Common myeloid progenitor, CD34-positive (primary cell): ENCODE results near the gene RBM47.
A peak's percentile ranks its signal among the peaks of the same experiment; 100 is the strongest.
"Not testable (repeated sequence)": the region's sequence is repeated elsewhere in the genome, so short reads cannot be mapped to it uniquely, and the experiment has no call there.

Experiments
- CTCF ChIA-PET: fragments of 350-600 bp; sonication (Branson Sonifier 250); formaldehyde crosslinking; loops from one replicate; lab custom pipeline; 2021; ENCODE audit warnings: antibody characterized with exemption; lab: Charles Lee
- POLR2A ChIA-PET: fragments of 350-600 bp; sonication (Branson Sonifier 250); formaldehyde crosslinking; loops from one replicate; lab custom pipeline; 2021; ENCODE audit warnings: antibody characterized with exemption; lab: Charles Lee
- DNase-seq, 3 donors: peaks; one replicate each; pipeline versions ENCODE4 v3.0.0 to v3.0.0-alpha.2; 2013
- H3K27ac ChIP-seq, 2 experiments: 1 replicate in 1 of 2; 2 replicates in 1 of 2; pipeline ENCODE4 v1.7.0; 2013; ENCODE audit warnings: inconsistent platforms in 2 of 2, low read length in 2 of 2, mild to moderate bottlenecking in 2 of 2, low read depth in 1 of 2, moderate library complexity in 1 of 2; ENCODE audit not compliant: severe bottlenecking in 2 of 2, insufficient read depth in 1 of 2, poor library complexity in 1 of 2
- H3K27me3 ChIP-seq, 5 experiments: replicated peaks in 2 of 5; 1 replicate in 3 of 5; 2 replicates in 2 of 5; pipeline versions ENCODE4 v1.6.1 to v1.7.0; 2013; ENCODE audit warnings: low read length in 4 of 5, mild to moderate bottlenecking in 2 of 5, moderate library complexity in 2 of 5, inconsistent platforms in 1 of 5; ENCODE audit not compliant: insufficient read depth in 5 of 5, control insufficient read depth in 4 of 5
- H3K36me3 ChIP-seq, 4 experiments: 1 replicate in 2 of 4; 2 replicates in 2 of 4; pipeline versions ENCODE4 v1.6.1 to v1.7.0; 2013; ENCODE audit warnings: low read length in 3 of 4, control low read depth in 1 of 4, mild to moderate bottlenecking in 1 of 4; ENCODE audit not compliant: control insufficient read depth in 4 of 4, insufficient read depth in 4 of 4
- H3K4me1 ChIP-seq, 4 experiments: 1 replicate in 3 of 4; 2 replicates in 1 of 4; pipeline versions ENCODE4 v1.6.1 to v1.7.1; 2013; ENCODE audit warnings: low read length in 3 of 4, mild to moderate bottlenecking in 3 of 4, control low read depth in 1 of 4, inconsistent platforms in 1 of 4, moderate library complexity in 1 of 4; ENCODE audit not compliant: control insufficient read depth in 4 of 4, insufficient read depth in 4 of 4; ENCODE audit errors: control extremely low read depth in 1 of 4
- H3K4me3 ChIP-seq, 7 experiments: 1 replicate in 4 of 7; 2 replicates in 3 of 7; pipeline versions ENCODE4 v1.5.1 to v1.7.0; 2013; ENCODE audit warnings: mild to moderate bottlenecking in 7 of 7, low read length in 6 of 7, moderate library complexity in 6 of 7, inconsistent platforms in 2 of 7, low read depth in 2 of 7, control low read depth in 1 of 7; ENCODE audit not compliant: insufficient read depth in 4 of 7, control insufficient read depth in 1 of 7; ENCODE audit errors: extremely low read depth in 1 of 7
- H3K9me3 ChIP-seq, 5 experiments: 1 replicate in 4 of 5; 2 replicates in 1 of 5; pipeline versions ENCODE4 v1.6.1 to v1.7.1; 2013; ENCODE audit warnings: low read length in 4 of 5, mild to moderate bottlenecking in 2 of 5, inconsistent platforms in 1 of 5, low read depth in 1 of 5, moderate library complexity in 1 of 5; ENCODE audit not compliant: control insufficient read depth in 4 of 5, insufficient read depth in 2 of 5; ENCODE audit errors: control extremely low read depth in 1 of 5
- WGBS: methylation state at CpG from one replicate; pipeline ENCODE4 v1.1.5; 2013; ENCODE audit not compliant: insufficient coverage; 5-methylcytosine and 5-hydroxymethylcytosine counted together

Gene RBM47

GRCh38 chr4:40546506-40546905, 83.2 kb downstream of the RBM47 start:
- H3K9me3 ChIP-seq = no peaks in the 10 kb centered on the region
- H3K27ac ChIP-seq = peak overlapping the region in 1 of 2 experiments; percentile 6
- ChIA-PET CTCF (no interaction called here), POLR2A (interaction anchor here (0.7 kb wide), 2 partner anchors 9 to 415 kb away, joined by 3 read pairs; no protein-coding TSS in a partner anchor)
- H3K36me3 ChIP-seq = no peaks in the 10 kb centered on the region
- peaks cover 7 to 20% (median 13%) of the 10 kb centered on the region in 4 experiments for H3K4me1 ChIP-seq
- no peaks in the 10 kb centered on the region for H3K27me3 ChIP-seq
- DNase-seq = no peak
- no peak overlapping the region for H3K4me3 ChIP-seq
- 81% methylated on average over 4 of the region's 4 CpGs for WGBS

GRCh38 chr4:40545487-40545886, 84.2 kb downstream of the RBM47 start:
- WGBS = 100% methylated on average over 1 of the region's 6 CpGs
- POLR2A ChIA-PET, CTCF ChIA-PET: not testable (repeated sequence)

GRCh38 chr4:40544221-40544620, 85.4 kb downstream of the RBM47 start:
- Histone ChIP-seq H3K9me3 (no peaks in the 10 kb centered on the region), H3K27me3 (no peaks in the 10 kb centered on the region), H3K4me1 (peaks cover 0 to 4% (median under 1%) of the 10 kb centered on the region in 4 experiments), H3K4me3 (no peak overlapping the region), H3K36me3 (no peaks in the 10 kb centered on the region), H3K27ac (no peak overlapping the region)
- DNase-seq = no peak
- WGBS = 98% methylated on average over 6 of the region's 7 CpGs
- ChIA-PET CTCF (no interaction called here), POLR2A (no interaction called here)

More at GRCh38 chr4:40545487-40545886, 84.2 kb downstream of the RBM47 start:
- H3K27ac ChIP-seq, DNase-seq, H3K4me3 ChIP-seq, H3K27me3 ChIP-seq, H3K36me3 ChIP-seq, H3K9me3 ChIP-seq: not testable (repeated sequence)
- peaks cover 5 to 13% (median 7%) of the 10 kb centered on the region in 4 experiments for H3K4me1 ChIP-seq

GRCh38 chr4:40540800-40541199, 88.9 kb downstream of the RBM47 start:
- no peak for DNase-seq
- H3K9me3 ChIP-seq = no peaks in the 10 kb centered on the region
- no peaks in the 10 kb centered on the region for H3K36me3 ChIP-seq
- ChIA-PET POLR2A (interaction anchor here (0.6 to 0.7 kb wide), 2 partner anchors 10 kb away, joined by 4 to 5 read pairs; no protein-coding TSS in a partner anchor), CTCF (interaction anchor here (0.6 kb wide), 1 partner anchor 10 kb away, joined by 3 read pairs; no protein-coding TSS in a partner anchor)
- H3K4me3 ChIP-seq = no peak overlapping the region
- H3K4me1 ChIP-seq = no peaks in the 10 kb centered on the region
- WGBS = 100% methylated on average over 5 of the region's 7 CpGs
- no peaks in the 10 kb centered on the region for H3K27me3 ChIP-seq
- no peak overlapping the region for H3K27ac ChIP-seq

- 99% methylated on average over 4 of the region's 4 CpGs for WGBS
- H3K36me3 ChIP-seq = no peaks in the 10 kb centered on the region
- no peak overlapping the region for H3K27ac ChIP-seq
- ChIA-PET CTCF (no interaction called here), POLR2A (no interaction called here)
- no peak for DNase-seq
- H3K9me3 ChIP-seq = no peaks in the 10 kb centered on the region
- no peaks in the 10 kb centered on the region for H3K27me3 ChIP-seq
- H3K4me3 ChIP-seq = no peak overlapping the region
- H3K4me1 ChIP-seq = no peaks in the 10 kb centered on the region
These were observed 93.6 kb downstream of the RBM47 start for GRCh38 chr4:40536032-40536431.

- Histone ChIP-seq H3K27ac (no peak overlapping the region), H3K4me1 (no peaks in the 10 kb centered on the region), H3K9me3 (no peaks in the 10 kb centered on the region), H3K4me3 (no peak overlapping the region), H3K36me3 (no peaks in the 10 kb centered on the region), H3K27me3 (no peaks in the 10 kb centered on the region)
- ChIA-PET CTCF (no interaction called here), POLR2A (interaction anchor here (0.5 kb wide), 2 partner anchors 1008 to 1789 kb away, joined by 3 to 4 read pairs; no protein-coding TSS in a partner anchor)
- no peak for DNase-seq
- 100% methylated on average over 3 of the region's 3 CpGs for WGBS
These were observed 98.0 kb downstream of the RBM47 start for GRCh38 chr4:40531636-40532023.

- DNase-seq = no peak
- Histone ChIP-seq H3K9me3 (no peaks in the 10 kb centered on the region), H3K4me1 (no peaks in the 10 kb centered on the region), H3K4me3 (no peak overlapping the region), H3K27me3 (no peaks in the 10 kb centered on the region), H3K27ac (no peak overlapping the region), H3K36me3 (no peaks in the 10 kb centered on the region)
- 96% methylated on average over 6 of the region's 10 CpGs for WGBS
- CTCF ChIA-PET = no interaction called here
- POLR2A ChIA-PET = interaction anchor here (0.5 kb wide), 2 partner anchors 1007 to 1788 kb away, joined by 3 to 4 read pairs; no protein-coding TSS in a partner anchor
These were observed 98.6 kb downstream of the RBM47 start for GRCh38 chr4:40530961-40531635.
